GM21381 (cell line): Measurements from ENCODE around the gene LHPP.

ENCODE experiments used
- ATAC-seq: cut with Tn5 transposase; IDR thresholded peaks from one replicate; pipeline ENCODE4 v1.9.1; 2021; ENCODE audit warnings: mild to moderate bottlenecking, moderate library complexity; ENCODE audit not compliant: unreplicated experiment

LHPP gene

DNA sequence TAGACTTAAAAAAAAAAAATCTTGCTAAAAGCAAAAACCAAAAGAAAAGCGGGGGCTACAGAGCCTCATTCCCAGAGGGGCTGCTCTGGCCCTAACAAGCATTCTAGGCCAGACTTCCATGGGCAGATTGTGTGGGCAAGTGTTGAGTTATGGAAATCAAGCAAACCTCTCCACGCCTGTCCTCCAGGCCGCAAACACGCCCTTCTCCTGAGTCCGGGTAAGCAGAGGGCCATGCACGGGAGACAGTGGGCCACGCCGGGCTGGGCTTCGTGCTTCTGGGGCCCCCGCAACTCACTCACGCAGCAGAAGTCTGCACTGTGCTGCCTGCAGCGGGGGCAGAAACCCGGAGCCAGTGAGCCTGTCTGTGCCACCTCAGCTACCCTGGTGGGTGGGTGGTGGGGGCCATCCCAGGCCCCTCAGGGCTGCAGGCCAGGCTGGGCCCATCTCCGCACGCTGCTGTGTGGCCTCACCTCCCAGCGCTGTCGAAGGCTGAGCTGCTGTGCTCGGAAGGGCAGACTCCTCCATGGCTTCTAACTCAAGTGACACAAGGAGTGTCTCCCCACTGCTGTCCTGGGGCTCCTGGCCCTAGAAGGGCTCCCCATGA, 156.9 kb downstream of the LHPP start:
- no peak for ATAC-seq

DNA sequence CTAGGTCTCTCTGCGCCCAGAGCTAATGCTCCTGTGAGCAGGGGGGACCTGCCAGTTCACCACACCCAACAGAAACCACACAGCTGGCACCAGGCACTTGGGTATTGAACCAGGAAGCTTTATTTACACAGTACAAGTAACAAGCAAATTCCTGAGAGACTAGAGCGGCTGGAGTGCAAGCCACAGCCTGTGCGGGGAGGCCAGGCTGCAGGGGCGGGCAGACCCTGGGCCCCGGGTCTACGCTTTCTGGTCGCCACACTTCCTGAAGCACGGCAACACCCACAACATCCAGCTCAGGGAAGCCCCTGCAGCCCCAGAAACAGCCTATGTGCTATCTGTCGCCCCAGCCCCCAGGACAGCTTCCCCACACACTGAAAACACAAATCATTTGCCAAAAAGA, 157.6 kb downstream of the LHPP start:
- no peak for ATAC-seq

DNA sequence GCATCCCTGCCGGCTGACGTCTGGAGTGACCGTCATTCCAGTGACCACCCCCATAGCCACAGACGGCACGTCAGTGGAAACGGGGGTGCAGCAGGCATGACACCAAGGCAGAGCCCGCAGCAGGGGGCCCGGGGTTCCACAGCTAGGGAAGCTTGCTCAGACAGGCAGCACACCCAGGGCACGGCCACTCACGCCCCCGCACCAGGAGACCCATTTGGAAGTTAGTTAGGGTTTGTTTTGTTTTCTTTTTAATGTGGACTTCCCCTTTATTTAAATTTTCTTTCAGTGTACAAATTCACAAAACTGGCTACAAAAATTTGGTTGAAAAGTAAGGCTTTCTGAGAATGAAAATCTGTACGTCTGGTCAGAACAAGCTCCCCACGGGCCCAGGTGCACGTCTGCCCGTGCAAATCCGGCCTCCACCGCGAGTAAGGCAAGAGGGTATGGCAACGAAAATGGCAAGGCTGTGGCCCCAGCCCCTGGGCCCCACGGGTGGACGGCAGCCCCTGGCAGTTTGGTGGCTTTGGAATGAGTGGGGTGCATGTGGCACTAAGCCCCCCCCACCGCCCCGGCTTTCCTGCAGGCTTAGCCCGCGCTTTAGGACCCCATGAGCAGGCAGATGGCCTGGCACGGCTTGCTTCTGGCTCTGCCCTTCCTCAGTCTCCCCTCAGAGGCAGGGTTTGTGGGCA, 158.3 kb downstream of the LHPP start:
- peak; percentile 48 for ATAC-seq

DNA sequence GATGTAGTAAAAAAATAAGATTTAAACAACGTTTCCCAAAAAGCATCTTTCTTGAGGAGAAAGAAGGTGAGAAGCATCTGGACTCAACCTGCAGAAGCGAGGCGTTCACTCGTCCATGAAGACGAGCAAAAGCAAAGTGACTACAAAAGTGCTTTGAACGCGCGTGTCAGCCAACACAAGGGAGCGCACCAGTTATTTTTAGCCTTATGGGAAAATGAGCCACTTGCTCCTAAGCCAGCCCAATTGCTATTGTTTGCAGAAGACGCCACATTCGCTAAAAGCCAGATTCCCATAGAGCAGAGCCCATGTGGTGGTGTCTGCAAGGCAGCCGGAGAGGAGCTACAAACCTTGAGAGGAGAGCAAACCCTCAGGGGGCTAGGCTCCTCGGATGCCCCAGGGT, 160.0 kb downstream of the LHPP start:
- no peak for ATAC-seq

DNA sequence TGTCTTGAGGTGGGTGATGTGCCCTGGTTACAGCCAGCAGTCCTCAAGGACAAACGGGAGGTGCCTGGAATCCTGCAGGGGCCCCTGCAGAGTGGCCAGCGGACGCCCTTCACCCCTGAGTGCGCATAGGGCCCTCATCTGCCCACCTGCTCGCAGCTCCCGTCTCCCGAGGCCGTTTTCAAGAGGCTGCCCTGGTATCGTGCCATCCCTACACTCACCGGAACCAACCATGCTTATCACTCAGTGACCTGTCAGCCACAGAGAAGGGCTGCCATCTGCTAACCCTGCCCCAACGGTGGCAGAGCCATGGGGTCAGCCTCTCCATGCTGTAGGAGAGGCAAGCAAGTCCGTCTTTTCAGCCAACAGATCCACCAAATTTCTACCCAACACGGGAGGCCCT, 160.5 kb downstream of the LHPP start:
- ATAC-seq: no peak

DNA sequence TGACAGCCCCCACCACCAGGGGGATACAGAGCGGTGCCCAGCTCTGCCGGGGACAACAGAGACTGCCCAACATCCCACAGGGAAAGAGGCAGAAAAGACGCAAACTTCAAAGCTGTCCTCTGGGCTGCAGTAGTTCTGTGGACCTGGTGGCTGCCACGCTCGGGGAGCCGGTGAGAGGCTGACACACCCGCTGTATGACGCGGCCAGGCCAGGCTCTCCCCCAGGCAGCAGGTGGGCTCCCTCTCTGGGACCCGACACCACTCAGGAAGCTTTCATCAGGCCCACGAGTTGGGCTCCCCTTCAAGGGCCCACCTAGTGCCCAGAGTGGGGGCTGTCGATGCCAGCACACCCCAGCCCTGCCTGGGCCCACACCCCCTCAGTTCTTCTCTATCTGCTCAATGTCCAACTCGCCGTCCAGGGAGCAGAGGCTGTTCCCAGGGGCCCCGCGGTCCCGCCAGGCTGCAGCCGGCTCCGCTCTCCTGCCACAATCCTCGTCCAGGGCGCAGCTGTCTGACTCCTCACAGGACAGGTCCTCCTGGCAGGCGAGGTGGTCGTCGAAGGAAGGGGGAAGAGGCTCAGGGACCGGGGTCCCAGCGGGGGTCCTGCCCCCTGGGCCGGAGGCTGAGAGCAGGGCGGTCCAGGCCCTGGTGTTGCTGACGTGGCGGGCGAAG, 161.4 kb downstream of the LHPP start:
- ATAC-seq: no peak

DNA sequence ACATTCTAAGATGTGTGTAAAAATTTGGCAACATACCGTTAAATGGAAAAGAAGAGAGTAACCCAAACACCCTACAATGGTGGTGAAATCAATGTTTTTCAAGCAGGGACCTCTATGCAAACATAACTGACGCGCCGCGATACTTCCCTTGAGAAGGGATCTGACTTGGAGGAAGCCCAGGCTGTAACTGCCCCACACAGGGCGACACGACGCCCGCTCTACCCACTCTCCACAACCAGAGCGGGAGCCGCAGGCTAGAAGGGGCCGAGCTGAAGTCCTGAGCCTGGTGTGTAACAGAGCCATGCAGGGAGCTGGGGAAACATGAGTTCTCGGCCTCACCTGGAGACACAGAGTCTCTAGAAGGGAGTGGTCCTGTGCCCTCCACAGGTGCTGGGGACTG, 162.4 kb downstream of the LHPP start:
- ATAC-seq: no peak

DNA sequence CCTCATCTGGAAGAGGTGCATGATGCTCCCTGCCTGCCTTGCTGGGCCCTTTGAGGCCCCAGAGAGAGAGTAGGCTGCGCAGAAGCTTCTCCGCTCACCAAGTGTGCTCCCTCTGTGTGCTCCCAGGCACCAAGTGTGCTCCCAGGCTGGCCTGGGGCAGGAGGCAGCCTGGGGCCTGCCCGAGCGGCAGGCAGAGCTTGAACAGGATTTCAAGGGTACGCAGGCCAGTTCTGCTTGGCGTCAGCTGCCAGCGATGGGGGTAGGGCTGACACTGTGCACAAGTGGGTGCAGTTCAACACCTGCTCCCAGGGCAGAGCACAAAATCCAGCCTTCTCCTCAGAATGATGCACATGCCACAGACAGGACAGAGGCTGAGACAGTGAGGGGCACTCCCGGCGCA, 162.8 kb downstream of the LHPP start:
- no peak for ATAC-seq

DNA sequence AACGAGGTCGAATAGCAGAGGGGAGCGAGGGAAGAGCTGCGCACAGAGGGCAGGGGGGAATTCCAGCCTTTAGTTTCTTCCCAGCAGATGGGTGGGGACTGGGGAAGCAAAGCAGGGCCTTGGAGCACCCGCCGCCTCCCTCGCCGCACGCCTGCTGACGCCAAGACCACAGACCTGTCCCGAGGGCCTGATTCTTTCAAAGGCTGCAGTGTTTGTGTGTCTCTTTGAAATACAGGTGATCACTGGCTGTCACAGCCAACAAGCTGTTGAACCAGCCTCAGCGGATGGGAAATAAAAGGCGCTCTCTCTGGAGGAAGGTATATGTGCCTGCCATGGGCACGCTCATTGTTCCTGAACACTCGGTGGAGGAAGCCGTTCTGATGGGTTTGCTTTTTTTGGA, 163.3 kb downstream of the LHPP start:
- no peak for ATAC-seq

DNA sequence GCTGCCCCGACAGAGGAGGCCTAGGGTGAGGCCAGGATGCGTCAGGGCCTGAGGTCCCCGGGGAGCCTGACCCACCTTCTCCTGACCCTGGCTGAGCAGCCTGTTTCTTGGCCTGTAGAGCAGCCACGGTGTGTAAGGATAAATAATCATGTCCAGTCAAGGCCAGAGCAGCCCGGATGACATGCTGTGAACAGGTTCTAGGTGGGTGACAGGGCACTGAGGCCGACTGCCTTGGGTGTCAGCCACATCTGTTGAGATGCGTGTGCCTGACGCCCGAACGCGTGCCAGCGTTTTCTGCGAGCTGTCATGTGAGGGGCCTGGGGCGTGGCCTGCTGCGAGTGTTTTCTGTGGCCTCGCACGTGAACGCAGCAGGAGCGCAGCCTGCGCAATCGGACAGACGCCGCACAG, 164.2 kb downstream of the LHPP start:
- ATAC-seq: no peak

DNA sequence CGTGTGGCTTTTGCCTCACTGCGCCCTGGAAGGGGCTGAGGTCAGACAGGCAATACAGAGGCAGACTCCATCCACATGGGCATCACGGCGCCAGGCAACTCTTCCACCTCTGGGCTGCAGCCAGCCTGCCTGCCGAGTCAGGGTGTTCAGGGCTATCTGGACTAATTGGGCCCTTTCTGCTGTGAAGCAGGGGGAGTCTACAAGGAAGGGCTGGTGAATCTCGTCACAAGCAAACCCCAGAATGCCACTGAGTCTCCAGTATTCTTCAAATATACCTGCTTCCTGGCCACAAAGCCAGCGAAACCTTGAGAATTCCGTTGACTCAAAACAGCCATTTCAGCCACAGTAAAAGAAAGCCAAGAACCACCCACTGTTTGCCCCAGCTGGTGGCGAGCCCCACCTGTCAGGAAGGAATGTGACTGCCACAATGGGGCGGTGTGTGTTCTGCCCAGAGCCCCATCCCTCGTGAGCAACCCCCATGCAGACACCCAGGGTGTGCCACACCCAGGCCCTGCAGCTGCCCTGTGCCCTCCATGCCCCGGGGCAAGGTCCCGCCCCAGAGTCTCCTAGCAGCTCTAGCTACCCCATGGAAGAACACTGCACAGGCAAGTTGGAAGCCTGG, 165.2 kb downstream of the LHPP start:
- peak; percentile 50 for ATAC-seq

DNA sequence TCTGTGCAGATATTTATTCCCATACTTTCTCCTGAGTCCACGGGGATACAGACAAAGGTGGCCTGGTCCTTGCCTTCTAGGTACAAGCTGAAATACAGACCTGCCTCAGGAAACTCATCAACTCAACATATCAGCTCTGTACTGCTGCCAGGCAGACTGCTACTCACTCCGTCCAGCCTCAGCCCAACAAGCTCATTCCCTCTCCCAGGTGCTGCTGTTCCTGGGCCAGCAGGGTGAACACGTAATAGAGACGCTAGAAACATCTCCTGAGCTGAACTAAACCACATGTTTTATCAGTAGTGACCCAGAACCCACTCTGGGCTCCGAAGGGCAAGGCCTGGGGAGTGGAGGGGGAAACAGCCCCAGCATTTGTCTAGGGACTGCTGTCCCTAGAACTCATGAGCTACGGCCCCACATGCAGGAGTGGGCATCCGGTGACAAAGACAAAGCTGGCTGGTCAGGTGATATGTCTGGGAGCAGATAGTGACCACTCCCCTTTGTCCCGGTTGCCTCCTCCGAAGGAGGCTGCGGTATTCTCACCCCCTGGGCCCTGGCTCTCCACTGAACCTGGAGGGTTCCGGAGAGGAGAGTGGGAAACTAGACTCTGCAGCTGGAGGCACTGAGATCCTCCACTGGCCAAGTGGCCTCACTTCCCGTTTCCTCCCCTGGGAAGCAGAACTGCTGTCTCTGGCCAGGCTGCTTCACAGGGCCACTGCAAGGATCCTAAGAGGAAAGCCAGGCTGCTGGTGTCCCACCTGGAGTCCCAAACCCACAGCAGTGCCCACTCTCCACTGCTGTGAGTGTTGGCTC, 166.4 kb downstream of the LHPP start:
- no peak for ATAC-seq

DNA sequence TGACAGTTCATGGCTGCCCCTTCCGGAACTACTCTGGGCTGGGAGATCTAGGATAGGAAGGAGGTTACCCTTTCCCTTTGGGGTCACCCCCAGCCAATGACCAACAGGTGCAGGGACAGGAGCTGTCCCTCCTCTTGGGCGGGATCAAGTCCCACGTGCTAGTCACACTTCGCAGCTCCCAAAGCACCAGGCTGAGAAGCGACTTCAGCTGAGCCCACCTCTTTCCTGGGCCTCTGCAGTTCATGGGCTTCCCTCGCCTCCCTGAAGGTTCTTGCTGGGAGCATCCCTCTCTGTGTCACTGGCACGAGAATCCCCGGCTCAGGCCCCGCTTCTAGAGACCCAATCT, 167.0 kb downstream of the LHPP start:
- ATAC-seq: no peak

DNA sequence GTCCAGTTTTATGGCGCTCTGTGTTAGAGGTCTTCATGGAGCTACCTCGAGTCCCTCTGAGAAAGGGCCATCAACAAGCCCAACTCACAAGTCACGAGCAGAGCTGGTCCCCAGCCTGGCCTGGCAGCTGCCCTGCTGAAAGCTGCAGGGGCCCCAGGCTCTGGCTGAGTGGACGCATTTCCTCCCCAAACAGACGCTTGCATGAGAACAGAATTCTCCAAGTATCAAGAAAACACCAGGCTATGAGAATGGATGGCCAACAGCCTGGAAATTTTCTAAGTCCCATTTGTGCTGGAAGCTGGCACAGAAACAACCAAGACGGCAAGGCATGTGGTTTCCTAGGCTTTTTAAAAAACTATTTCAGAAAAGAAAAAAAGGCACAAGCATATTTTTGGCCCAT, 167.8 kb downstream of the LHPP start:
- ATAC-seq: no peak

DNA sequence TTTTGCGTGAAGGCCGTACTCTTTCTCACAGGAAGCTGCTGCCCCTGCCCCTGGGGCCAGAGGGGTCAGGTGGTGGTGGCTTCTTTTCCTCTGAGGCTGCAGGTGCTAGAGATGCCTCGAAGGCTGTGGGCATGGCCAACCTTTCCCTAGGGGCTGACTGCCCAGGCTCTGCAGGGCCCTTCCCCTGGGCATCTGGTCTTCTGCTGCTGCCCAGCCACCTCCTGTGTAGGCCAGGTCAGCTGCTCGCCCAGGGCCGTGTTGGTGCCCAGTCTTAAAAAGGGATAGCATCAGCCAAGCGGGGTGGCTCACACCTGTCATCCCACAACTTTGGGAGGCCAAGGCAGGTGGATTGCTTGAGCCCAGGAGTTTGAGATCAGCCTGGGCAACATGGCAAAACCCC, 168.2 kb downstream of the LHPP start:
- no peak for ATAC-seq

DNA sequence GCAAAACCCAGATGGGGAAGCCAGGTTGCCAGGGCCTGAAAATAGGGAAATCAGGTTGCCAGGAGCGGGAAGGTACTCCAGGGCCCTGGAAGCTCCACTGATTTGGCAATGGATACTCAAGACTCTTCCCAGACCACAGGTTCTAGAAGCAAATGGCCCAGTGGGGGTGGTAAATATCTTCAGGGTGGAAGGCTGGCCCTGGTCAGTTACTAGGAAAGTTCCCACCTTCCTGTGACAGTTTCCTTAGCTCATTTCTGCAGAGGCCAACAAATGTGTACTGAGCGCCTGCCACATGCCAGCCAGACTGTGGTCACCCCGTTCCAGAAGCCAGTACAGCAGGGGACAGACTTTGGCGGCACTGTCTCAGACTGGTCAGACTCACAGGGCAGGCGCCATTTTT, 168.9 kb downstream of the LHPP start:
- no peak for ATAC-seq

DNA sequence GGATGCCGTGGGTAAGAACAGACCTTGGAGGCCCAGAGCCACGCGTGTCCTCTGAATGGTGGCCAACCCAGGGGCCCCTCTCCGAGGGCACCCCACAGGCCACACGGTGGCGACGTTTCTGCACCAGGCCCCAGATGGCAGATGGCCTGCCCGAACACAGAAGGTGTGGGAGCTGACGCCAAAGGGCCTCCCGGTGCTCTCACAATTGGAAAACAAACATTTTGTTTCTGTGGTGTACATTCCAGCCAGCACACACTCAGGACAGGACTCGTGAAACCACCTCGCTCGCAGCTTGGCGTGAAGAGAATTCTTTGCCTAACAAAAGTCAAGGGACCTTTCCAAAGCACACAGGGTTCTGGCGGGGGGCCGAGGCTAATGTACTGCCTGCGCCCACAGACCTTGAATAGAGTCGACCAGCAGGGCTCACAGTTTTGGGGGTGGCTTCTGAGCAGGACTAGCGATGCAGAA, 170.5 kb downstream of the LHPP start:
- ATAC-seq: no peak

DNA sequence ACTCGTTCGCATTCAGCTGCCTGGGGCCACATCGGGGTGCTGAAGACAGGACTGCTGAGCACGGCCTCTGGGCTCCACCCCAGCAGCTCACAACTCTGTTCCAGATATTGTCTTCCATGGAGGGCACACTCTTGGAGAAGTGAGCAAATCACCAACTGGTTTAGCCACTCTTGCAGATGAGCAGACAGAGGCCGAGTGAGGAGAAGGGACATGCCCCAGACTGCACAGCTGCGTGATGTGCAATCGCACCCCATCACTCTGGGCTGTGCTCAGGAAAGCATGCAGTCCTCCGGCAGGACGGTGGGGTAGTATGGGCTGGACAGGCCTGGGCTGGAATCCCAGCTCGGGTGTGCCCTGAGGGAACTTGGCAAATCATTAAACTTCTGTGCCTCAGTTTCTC, 170.9 kb downstream of the LHPP start:
- no peak for ATAC-seq

DNA sequence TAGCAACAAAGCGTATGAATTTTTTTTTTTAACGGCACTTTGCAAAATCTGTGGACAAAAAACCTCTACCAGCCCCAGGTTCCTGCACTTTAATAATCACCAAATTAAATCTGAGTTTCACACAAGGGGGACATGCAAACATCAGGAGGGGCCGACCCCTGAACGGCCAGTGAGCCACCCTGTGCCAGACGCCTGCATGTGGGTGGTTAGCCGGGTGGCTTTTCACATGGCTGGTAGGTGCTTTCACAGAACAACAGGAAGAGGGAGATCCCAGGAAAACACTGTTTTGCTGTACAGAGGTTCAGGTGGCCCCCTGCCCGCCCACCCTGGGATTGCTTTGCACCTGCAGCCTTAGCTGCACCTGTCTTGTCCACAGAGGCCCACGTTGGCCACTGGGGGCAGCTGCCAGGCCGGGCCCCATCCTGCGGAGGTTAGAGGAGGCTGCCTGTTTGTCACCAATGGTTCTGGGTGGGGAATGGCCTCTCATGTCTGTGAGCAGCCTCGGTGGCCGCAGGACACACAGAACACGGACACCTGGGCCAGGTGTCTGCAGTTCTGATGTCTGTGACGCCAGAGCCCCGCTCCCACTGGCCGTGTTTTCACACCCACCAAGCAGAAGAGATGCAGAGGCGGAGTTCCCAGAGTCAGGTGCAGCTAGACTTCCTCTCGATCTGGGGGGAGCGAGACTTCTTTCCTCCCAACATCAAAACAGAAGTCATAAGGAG, 174.8 kb downstream of the LHPP start:
- no peak for ATAC-seq

DNA sequence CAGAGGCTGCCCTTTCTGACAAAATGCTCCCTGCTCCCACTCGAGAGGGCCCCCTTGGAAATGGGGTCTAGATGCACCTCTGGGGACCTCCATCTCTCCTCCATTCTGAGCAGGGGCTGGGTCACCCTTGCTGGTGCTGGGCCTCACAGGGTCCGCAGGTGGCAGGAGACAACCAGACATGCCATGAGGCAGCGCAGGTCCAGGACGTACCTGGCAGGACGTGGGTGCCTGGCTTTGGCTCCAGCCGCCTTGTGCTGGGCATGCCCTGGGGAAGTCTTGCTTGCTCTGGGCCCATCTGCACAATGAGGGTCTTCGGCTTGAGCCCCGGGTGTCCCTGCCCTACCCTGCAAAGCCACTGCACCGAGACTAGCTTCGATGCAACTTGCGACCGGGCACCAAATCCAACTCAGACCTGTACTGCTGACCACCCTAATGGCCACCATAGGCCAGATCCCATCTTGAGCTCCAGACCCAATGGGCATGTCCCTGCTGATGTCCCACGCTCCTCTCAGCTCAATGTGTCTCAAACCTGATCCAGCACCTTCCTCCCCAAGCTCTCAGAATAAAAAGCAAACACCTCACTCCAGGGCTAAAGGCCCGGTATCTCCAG, 175.6 kb downstream of the LHPP start:
- ATAC-seq: no peak
